Large intestine (tissue), 3 donors: ENCODE data around the gene RPS15A. TPM values are rescaled to one million over a fixed set of nuclear protein-coding genes. Genes with fewer than 3 reads are reported as not detected.
"Not testable (repeated sequence)": the region's sequence is repeated elsewhere in the genome, so short reads cannot be mapped to it uniquely, and the experiment has no call there.

ENCODE experiments used
- DNase-seq, 2 donors: peaks; one replicate each; pipeline versions ENCODE4 v3.0.0 to v3.0.0-alpha.2; 2013
- H3K27ac ChIP-seq: one replicate; pipeline ENCODE4 v1.5.1; 2013; ENCODE audit warnings: low read length
- H3K27me3 ChIP-seq: 2 replicates; pipeline ENCODE4 v1.6.1; 2013; ENCODE audit warnings: low read length; ENCODE audit not compliant: control insufficient read depth, insufficient read depth
- H3K36me3 ChIP-seq: 2 replicates; pipeline ENCODE4 v1.6.1; 2013; ENCODE audit warnings: low read length; ENCODE audit not compliant: control insufficient read depth, insufficient read depth
- H3K4me1 ChIP-seq: one replicate; pipeline ENCODE4 v1.6.1; 2013; ENCODE audit warnings: low read length; ENCODE audit not compliant: control insufficient read depth, insufficient read depth
- H3K4me3 ChIP-seq: one replicate; pipeline ENCODE4 v1.5.1; 2013; ENCODE audit warnings: low read length
- H3K9me3 ChIP-seq: one replicate; pipeline ENCODE4 v1.6.1; 2013; ENCODE audit warnings: mild to moderate bottlenecking, low read depth, low read length, moderate library complexity; ENCODE audit not compliant: control insufficient read depth
- WGBS: methylation state at CpG from one replicate; pipeline ENCODE4 v1.1.5; 2013; ENCODE audit warnings: low lambda C conversion rate; ENCODE audit not compliant: insufficient coverage; 5-methylcytosine and 5-hydroxymethylcytosine counted together
- polyA plus RNA-seq: library from polyadenylated mRNA; unstranded; fragments of 120-200 nt; gene quantifications from one replicate; pipeline ENCODE4 v1.2.1, GENCODE V29; 2013

Gene RPS15A
- polyA plus RNA-seq, 1 donor, result 2,824 TPM

GRCh38 chr16:18782697-18783429, 7.3 kb downstream of the RPS15A start:
- H3K4me1 ChIP-seq, result peaks cover 4% of the 10 kb centered on the region
- no peaks in the 10 kb centered on the region for H3K27me3 ChIP-seq
- no peaks in the 10 kb centered on the region for H3K9me3 ChIP-seq
- no peak for DNase-seq
- no CpG with 5 or more reads among the region's 8 CpGs for WGBS
- H3K36me3 ChIP-seq, result peaks cover 51% of the 10 kb centered on the region
- no peak overlapping the region for H3K27ac ChIP-seq
- H3K4me3 ChIP-seq, result no peak overlapping the region

- no CpG with 5 or more reads among the region's 6 CpGs for WGBS
These were observed 8.9 kb downstream of the RPS15A start for GRCh38 chr16:18781232-18781631.

GRCh38 chr16:18780460-18781026, 9.6 kb downstream of the RPS15A start:
- H3K36me3 ChIP-seq, result peaks cover 31% of the 10 kb centered on the region
- no CpG with 5 or more reads among the region's 8 CpGs for WGBS
- not testable (repeated sequence) for H3K4me3 ChIP-seq, DNase-seq, H3K27ac ChIP-seq, H3K9me3 ChIP-seq, H3K27me3 ChIP-seq, H3K4me1 ChIP-seq

More at GRCh38 chr16:18781232-18781631, 8.9 kb downstream of the RPS15A start:
- DNase-seq, H3K4me3 ChIP-seq, H3K4me1 ChIP-seq, H3K9me3 ChIP-seq, H3K27me3 ChIP-seq, H3K27ac ChIP-seq: not testable (repeated sequence)
- peaks cover 37% of the 10 kb centered on the region for H3K36me3 ChIP-seq

- DNase-seq, H3K4me3 ChIP-seq, H3K27me3 ChIP-seq, H3K9me3 ChIP-seq, H3K4me1 ChIP-seq, H3K36me3 ChIP-seq, H3K27ac ChIP-seq: not testable (repeated sequence)
- WGBS, result no CpG with 5 or more reads among the region's 1 CpG
These were observed 12.5 kb downstream of the RPS15A start for GRCh38 chr16:18777664-18778063.

- not testable (repeated sequence) for H3K4me1 ChIP-seq, H3K27me3 ChIP-seq, H3K9me3 ChIP-seq, H3K27ac ChIP-seq, DNase-seq, H3K36me3 ChIP-seq, H3K4me3 ChIP-seq
- no CpG with 5 or more reads among the region's 5 CpGs for WGBS
These were observed 13.8 kb downstream of the RPS15A start for GRCh38 chr16:18776334-18776733.

GRCh38 chr16:18774651-18775050, 15.5 kb downstream of the RPS15A start:
- no CpG with 5 or more reads among the region's 4 CpGs for WGBS
- not testable (repeated sequence) for H3K27ac ChIP-seq

GRCh38 chr16:18772171-18772570, 18.0 kb downstream of the RPS15A start:
- H3K36me3 ChIP-seq, H3K27ac ChIP-seq, H3K4me1 ChIP-seq, DNase-seq, H3K27me3 ChIP-seq, H3K9me3 ChIP-seq, H3K4me3 ChIP-seq: not testable (repeated sequence)
- WGBS, result 62% methylated on average over 2 of the region's 7 CpGs

More at GRCh38 chr16:18774651-18775050, 15.5 kb downstream of the RPS15A start:
- not testable (repeated sequence) for H3K36me3 ChIP-seq, H3K4me1 ChIP-seq, H3K4me3 ChIP-seq, H3K27me3 ChIP-seq, DNase-seq, H3K9me3 ChIP-seq

- 100% methylated on average over 1 of the region's 11 CpGs for WGBS
- H3K27ac ChIP-seq, H3K9me3 ChIP-seq: not testable (repeated sequence)
These were observed 19.7 kb downstream of the RPS15A start for GRCh38 chr16:18770336-18770962.

GRCh38 chr16:18767217-18767616, 22.9 kb downstream of the RPS15A start:
- H3K36me3 ChIP-seq, H3K4me3 ChIP-seq, H3K27ac ChIP-seq, H3K27me3 ChIP-seq, H3K9me3 ChIP-seq, DNase-seq, H3K4me1 ChIP-seq: not testable (repeated sequence)
- no CpG with 5 or more reads among the region's 7 CpGs for WGBS

More at GRCh38 chr16:18770336-18770962, 19.7 kb downstream of the RPS15A start:
- not testable (repeated sequence) for H3K27me3 ChIP-seq, H3K36me3 ChIP-seq, DNase-seq, H3K4me1 ChIP-seq, H3K4me3 ChIP-seq

- DNase-seq, H3K4me3 ChIP-seq, H3K4me1 ChIP-seq, H3K9me3 ChIP-seq, H3K27ac ChIP-seq, H3K27me3 ChIP-seq, H3K36me3 ChIP-seq: not testable (repeated sequence)
- WGBS, result no CpG with 5 or more reads among the region's 5 CpGs
These were observed 27.4 kb downstream of the RPS15A start for GRCh38 chr16:18762713-18763112.
